Measurements from ENCODE around the gene DDIT3. TPM values are rescaled to one million over a fixed set of nuclear protein-coding genes. Genes with fewer than 3 reads are reported as not detected.

DDIT3 gene
- 26.2 to 39.6 TPM (median 33.3 TPM) in 5 replicates for total RNA-seq (2022; extraction: Qiagen RNA extraction; ENCODE audit: low read depth)

DNA sequence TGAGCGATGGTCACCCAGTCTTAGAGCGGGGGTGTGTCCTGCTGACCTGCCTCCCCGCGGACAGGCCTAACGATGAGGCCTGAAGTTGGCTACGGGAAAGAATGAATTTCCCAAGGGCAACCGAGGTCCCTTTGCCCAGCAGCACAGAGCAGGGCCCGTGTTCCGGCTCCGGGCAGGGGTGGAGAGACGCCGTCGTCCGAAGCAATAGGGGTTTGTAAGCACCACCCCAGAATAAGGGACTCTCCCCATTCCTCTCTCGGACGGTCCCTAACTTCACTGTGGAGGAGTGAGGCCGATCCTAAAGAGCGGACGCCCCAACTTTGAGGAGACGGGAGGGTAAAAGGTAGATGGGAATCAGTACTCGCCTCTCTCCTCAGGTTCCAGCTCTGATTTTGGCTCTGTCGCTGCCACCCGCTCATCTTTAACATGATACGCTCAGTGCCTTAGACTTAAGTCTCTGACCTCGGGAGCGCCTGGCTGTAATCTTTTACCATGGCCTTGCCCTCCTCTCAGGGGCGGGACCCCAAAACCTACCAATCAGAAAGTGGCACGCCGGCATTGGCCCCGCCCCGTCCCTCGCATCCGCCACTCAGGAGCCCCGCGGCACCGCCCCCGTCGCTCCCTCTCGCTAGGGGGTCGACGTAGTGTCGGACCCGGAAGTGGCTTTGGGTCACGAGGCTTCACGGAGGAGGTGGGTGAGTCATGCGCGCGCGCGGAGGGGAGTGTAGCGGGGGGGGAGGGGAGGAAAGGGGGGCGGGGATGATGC lies at the start of gene DDIT3:
DDIT3 (minus strand) TSS at position 462 of the 766 bp plus-strand sequence. CDS start 3,108 bp downstream, outside the sequence.

DNA sequence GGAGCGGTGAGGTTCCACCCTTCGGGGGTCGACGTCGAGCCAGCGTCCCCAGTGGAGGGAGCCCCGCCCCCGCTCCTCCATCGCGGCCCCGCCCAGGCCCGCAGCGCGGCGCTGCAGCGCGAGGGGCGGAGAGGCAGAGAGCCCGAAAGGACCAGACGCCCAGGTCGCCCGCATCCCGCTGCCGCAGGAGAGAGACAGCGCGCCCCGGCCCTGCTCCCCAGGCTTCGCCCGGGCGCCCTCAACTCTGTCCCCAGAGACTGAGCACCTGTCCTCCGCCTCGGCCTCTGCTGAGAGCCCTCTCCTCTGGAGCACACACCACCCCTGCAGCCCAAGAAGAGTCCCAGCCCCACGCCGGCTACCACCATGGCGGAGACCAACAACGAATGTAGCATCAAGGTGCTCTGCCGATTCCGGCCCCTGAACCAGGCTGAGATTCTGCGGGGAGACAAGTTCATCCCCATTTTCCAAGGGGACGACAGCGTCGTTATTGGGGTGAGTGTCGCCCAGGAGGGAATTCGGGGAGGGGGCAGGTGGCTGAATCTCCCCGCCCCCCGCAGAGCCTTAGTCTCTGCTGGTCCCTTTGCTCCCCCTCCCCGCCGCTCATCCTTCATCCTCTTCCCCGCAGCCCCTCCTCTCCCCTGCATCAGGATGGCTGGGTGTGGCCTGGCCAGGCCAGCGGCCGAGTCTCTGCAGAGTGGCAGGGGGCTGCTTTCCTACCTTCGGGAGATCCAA lies 29.8 kb upstream of the DDIT3 start, which contains the start of gene KIF5A:
KIF5A (plus strand) TSS at position 136 of the 732 bp plus-strand sequence; CDS start at position 364, 228 bp downstream.

DNA sequence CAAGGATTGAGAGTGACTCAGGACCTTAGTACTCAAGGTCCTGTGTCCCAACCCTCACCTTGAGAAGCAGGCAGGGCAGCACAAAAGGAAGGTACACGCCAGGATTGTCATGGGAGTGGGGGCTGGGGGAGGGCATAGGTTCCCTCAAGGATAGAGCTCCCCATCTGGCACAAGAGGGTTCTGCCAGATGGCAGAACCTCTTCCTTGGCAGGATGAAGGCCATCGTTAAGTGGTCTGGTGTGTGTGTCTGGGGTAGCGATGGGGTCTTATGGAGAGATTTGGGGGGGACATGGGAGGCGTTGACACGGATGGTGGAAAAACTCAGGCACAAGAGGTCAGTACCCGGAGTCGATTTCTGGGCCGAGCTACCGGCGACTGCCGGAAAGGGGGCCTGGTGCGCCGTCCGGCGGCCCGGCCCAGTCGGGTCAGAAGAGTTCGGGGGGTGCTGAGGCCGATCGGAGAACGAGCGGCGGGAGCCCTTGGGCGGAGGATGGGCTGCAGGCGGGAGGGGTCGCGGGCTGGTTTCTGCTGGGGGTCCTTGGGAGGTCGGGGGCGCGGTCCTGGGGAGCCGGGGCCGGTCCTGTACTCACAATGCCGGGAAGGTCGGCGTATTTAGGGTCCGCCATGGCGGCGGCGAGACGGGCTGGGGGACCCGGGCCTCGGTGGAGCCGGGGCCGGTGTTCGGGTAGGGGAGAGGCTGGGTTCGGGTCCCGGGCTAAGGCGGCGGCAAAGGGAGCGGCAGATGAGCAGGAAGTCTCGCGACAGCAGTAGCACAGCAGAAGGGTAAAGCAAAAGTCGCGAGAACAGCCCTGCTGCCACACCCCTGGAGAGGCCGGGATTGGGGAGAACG lies 26.3 kb upstream of the DDIT3 start, which contains the start of gene DCTN2:
DCTN2 (minus strand) TSS at position 755 of the 850 bp plus-strand sequence; CDS start at position 626, 129 bp downstream.

DNA sequence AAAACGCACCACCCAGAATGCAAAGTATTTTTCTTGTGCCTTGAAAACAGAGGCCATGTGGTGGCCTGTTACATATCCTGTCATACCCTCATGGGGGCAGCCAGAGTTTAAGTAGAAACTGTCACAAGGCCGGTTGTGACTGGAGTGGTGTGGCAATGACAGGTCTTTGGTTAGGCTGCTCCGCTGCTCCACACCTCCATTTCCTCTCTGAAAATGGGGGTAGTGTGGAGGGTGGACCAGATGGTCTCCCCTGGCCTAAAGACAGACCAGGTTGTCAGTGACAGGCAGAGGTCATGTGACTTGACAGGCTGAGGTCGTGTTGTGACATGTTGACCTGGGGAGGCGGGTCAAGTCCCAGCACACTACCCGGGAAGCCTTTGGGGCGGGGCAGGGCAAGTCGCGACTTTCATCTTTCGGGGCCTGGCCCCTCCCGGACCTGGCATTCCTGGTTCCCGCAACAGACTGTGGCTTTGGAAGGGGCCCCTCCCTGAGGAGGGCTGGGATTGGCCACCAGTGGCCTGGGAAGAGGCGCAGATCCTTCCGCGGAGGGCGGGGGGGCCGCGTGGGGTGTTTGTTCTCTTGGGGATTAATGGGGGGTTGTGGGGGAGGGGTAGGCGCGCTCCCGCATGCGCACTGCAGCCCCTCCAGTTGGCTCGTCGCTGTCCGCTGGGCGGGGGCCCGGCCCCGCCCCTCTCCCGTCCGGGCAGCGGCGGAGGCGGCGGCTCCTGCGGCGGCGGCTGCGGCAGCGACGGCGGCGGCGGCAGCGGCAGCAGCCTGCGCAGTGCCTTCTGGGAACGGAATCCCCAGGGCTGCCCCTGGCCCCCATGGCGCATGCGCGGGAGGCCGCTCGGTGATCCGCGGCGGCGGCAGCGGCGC lies 1.9 kb upstream of the DDIT3 start, which contains the start of gene MBD6:
MBD6 (plus strand) TSS at position 814 of the 876 bp plus-strand sequence. CDS start 1,480 bp downstream, outside the sequence.

DNA sequence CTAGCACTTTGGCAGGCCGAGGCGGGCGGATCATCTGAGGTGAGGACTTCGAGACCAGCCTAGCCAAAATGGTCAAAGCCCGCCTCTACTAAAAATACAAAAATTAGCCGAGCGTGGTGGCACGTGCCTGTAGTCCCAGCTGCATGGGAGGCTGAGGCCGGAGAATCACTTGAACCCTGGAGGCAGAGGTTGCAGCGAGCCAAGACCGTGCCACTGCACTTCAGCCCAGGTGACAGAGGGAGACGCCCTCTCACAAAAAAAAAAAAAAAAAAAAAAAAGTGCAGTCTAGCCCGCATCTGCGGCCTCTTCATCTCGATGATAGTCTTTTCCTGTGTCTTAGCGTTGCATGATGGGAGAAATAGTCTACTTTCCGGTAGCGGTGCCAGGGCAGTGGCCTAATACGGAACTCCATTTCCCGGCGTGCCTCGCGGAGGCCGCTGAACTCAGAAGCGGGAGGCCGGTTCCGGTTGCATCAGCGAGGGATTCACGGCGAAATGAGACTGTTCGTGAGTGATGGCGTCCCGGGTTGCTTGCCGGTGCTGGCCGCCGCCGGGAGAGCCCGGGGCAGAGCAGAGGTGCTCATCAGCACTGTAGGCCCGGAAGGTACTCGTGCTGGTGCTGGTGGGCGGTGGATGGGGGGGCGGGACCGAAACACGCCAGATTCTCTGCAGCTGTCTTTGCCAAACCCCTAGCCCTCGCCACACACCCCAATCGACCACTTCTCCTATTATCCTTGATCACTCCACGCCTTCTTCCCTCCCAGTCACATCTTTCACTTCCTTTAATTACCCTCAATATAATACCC lies 32.5 kb downstream of the DDIT3 start, which contains the start of gene MARS1:
MARS1 (plus strand) TSS at position 472 of the 805 bp plus-strand sequence; CDS start at position 495, 23 bp downstream.

DNA sequence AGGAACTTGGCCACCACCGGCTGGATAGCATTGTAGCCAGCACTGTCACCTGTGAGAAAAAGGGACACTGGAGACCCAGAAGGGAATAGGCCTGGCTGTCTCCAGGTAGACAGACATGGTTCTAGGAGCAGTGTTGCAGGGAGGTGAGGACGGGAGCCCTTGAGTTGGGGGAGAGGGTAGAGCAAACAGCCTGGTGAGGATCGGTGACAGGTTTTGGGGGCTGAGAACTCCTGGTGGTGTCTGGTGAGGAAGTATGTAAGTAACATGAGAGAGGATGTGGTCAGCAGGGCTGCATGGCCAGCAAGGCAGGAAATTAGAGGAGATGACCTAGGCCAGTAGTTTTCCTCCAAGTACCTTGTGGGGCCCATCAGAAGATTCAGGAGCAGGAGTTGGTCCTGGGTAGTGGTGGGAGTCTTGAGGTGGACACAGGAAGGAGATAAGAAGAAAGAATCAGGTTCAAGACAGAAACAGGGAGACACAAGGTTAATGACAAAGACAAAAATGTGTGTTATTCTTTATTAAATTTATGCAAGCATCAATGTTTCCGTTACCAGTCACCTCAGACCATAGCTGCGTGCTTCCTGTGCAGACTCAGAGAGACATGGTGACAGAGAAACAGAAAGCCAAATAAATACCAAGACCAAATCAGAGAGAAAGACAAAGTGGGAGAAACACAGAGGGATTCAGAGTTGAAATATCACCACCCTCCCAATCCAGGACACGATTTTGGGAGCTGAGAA lies 40.8 kb downstream of the DDIT3 start, which contains the start of gene ARHGAP9:
ARHGAP9 (minus strand) TSS at position 491 of the 740 bp plus-strand sequence; CDS start at position 31, 460 bp downstream.

Other genes starting within 250 kb of the DDIT3 start
- 8.7 to 11.4 TPM (median 10.0 TPM) in 5 replicates for gene R3HDM2, start 89.5 kb downstream of the DDIT3 start, total RNA-seq (2022; extraction: Qiagen RNA extraction; ENCODE audit: low read depth)
- gene INHBC, start 85.7 kb downstream of the DDIT3 start, total RNA-seq (2022; extraction: Qiagen RNA extraction; ENCODE audit: low read depth), result not detected in 5 replicates
- 0.07 to 0.22 TPM (median 0.15 TPM) in 4 of 5 replicates, not detected in the other for gene INHBE, start 65.2 kb downstream of the DDIT3 start, total RNA-seq (2022; extraction: Qiagen RNA extraction; ENCODE audit: low read depth)
- gene GLI1, start 60.7 kb downstream of the DDIT3 start, total RNA-seq (2022; extraction: Qiagen RNA extraction; ENCODE audit: low read depth), result 9.3 to 13.8 TPM (median 11.2 TPM) in 5 replicates
- 0.11 to 0.69 TPM (median 0.43 TPM) in 5 replicates for gene ARHGAP9, start 40.6 kb downstream of the DDIT3 start, total RNA-seq (2022; extraction: Qiagen RNA extraction; ENCODE audit: low read depth)
- 134 to 275 TPM (median 156 TPM) in 5 replicates for gene MARS1, start 32.4 kb downstream of the DDIT3 start, total RNA-seq (2022; extraction: Qiagen RNA extraction; ENCODE audit: low read depth)
- 24.5 to 31.9 TPM (median 28.6 TPM) in 5 replicates for gene MBD6, start 2.3 kb upstream of the DDIT3 start, total RNA-seq (2022; extraction: Qiagen RNA extraction; ENCODE audit: low read depth)
- 103 to 160 TPM (median 117 TPM) in 5 replicates for gene DCTN2, start 26.7 kb upstream of the DDIT3 start, total RNA-seq (2022; extraction: Qiagen RNA extraction; ENCODE audit: low read depth)
- 0.18 to 0.30 TPM (median 0.21 TPM) in 5 replicates for gene KIF5A, start 29.5 kb upstream of the DDIT3 start, total RNA-seq (2022; extraction: Qiagen RNA extraction; ENCODE audit: low read depth)
- 40.0 to 50.3 TPM (median 42.2 TPM) in 5 replicates for gene PIP4K2C, start 70.7 kb upstream of the DDIT3 start, total RNA-seq (2022; extraction: Qiagen RNA extraction; ENCODE audit: low read depth)
- 17.1 to 19.8 TPM (median 17.7 TPM) in 5 replicates for gene DTX3, start 84.3 kb upstream of the DDIT3 start, total RNA-seq (2022; extraction: Qiagen RNA extraction; ENCODE audit: low read depth)
- 5.6 to 6.9 TPM (median 6.1 TPM) in 5 replicates for gene ARHGEF25, start 90.9 kb upstream of the DDIT3 start, total RNA-seq (2022; extraction: Qiagen RNA extraction; ENCODE audit: low read depth)
- gene B4GALNT1, start 112.7 kb upstream of the DDIT3 start, total RNA-seq (2022; extraction: Qiagen RNA extraction; ENCODE audit: low read depth), result 34.2 to 52.4 TPM (median 46.8 TPM) in 5 replicates
- 112 to 120 TPM (median 115 TPM) in 5 replicates for gene OS9, start 173.6 kb upstream of the DDIT3 start, total RNA-seq (2022; extraction: Qiagen RNA extraction; ENCODE audit: low read depth)
- gene AGAP2, start 218.2 kb upstream of the DDIT3 start, total RNA-seq (2022; extraction: Qiagen RNA extraction; ENCODE audit: low read depth), result 0.06 to 0.17 TPM (median 0.13 TPM) in 5 replicates
- 15.5 to 19.6 TPM (median 18.9 TPM) in 5 replicates for gene TSPAN31, start 224.5 kb upstream of the DDIT3 start, total RNA-seq (2022; extraction: Qiagen RNA extraction; ENCODE audit: low read depth)
- gene CDK4, start 231.8 kb upstream of the DDIT3 start, total RNA-seq (2022; extraction: Qiagen RNA extraction; ENCODE audit: low read depth), result 245 to 308 TPM (median 257 TPM) in 5 replicates
- 4.9 to 7.8 TPM (median 7.3 TPM) in 5 replicates for gene MARCHF9, start 234.6 kb upstream of the DDIT3 start, total RNA-seq (2022; extraction: Qiagen RNA extraction; ENCODE audit: low read depth)
- gene CYP27B1, start 246.6 kb upstream of the DDIT3 start, total RNA-seq (2022; extraction: Qiagen RNA extraction; ENCODE audit: low read depth), result 2.0 to 4.0 TPM (median 2.2 TPM) in 5 replicates